ENCODE measurements around the gene STXBP6.

Gene STXBP6

DNA sequence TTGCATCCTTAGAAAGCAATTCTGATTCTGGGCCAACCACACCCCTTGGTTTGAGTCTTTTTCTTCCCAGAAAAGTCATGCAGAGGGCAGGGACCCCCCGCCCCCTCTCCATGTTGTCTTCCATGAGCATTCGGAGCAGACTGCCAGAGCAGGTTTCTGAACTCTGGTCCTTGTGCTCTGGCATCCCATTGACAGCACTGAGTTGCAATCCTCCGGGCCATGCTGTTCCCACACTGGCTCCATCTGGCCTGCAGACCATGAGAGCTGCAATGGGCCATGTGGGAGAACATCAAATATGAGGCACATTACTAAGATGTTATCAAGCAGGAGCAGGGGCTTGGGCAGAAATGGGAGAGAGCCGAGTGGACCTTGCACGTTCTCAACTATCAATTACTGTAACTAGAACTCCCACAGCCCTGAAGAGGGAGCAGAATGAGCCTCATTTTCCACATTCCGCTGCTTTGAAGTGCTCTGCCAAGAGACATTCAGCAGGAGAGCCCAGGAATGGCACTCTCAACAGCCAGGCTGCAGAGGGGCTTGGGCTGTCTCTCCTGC lies 157.4 kb downstream of the STXBP6 start:
- Mint-ChIP-seq H3K27ac (no peak overlapping the region), H3K9me3 (peaks cover 5% of the 10 kb centered on the region), H3K36me3 (no peaks in the 10 kb centered on the region), H3K4me3 (no peak overlapping the region), H3K4me1 (no peaks in the 10 kb centered on the region)
- no peak for DNase-seq (ENCODE audit: low spot score in 2 of 2)
- no peak for ATAC-seq

DNA sequence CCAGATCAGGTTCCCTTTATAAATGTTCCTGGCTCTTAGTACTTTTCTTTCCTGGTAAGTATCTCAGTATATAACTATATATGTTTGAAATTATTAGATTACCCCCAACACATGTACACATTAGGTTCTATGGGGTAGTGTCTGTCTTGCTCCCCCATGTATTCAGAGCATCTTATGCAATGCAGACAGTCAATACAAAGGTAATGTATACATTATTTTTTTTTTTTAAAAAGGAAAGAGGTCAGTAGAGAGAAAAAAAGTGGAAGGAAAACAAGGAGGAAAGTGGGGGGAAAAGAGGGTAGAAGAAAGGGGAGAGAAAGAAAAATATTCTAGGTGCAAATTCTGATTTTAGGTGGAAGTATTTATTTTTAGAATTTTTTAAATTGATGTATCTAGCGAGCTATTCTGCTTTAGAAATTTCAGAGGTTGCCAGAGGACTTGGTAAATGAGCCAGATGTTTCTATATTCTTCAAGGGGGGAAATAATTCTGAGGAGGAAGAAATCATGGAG lies 157.9 kb downstream of the STXBP6 start:
- no peak for DNase-seq (ENCODE audit: low spot score in 2 of 2)
- no peaks in the 10 kb centered on the region for H3K36me3 Mint-ChIP-seq
- H3K9me3 Mint-ChIP-seq = peaks cover 5% of the 10 kb centered on the region
- no peak overlapping the region for H3K4me3 Mint-ChIP-seq
- no peak overlapping the region for H3K27ac Mint-ChIP-seq
- ATAC-seq = no peak
- no peaks in the 10 kb centered on the region for H3K4me1 Mint-ChIP-seq

DNA sequence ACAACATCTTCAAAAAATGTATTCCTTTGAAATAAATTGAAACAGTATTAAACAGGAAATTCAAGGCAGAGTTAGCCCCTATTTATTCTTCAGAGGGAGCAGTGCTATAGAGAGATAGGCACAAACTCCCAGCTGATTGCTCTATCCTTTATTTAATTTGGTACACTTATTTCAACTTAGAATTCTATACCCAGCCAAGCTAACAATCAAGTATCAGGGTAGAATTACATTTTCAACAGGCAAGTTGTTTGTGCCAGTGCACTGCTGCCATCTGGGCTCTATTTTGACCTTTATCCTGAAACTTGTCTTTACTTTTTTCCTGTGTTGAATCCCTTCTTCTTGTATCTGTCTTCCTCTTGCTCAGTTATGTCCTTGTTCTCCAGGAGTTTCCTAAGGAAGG lies 159.2 kb downstream of the STXBP6 start:
- Mint-ChIP-seq H3K27ac (no peak overlapping the region), H3K36me3 (no peaks in the 10 kb centered on the region), H3K4me1 (no peaks in the 10 kb centered on the region), H3K9me3 (peaks cover 5% of the 10 kb centered on the region), H3K4me3 (no peak overlapping the region)
- DNase-seq (ENCODE audit: low spot score in 2 of 2) (no peak), ATAC-seq (no peak)

DNA sequence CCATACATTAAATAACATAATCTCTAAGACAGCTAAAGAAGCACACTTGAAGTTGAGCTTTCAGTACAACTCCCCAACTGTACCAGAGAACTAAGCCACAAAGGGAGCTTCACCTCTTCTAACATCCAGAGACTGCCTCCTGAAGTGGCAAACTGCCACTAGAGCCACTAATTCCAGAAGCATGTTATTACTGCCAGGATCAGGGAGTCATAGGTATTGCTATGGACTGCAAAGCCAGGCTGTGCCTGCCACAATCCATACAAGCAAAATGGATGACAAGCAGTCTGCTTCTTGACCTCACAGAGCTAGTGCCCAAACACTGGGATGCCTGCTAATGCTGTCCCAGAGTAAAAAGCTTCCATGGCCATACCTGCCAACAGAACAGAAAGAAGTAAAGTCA lies 160.1 kb downstream of the STXBP6 start:
- ATAC-seq = no peak
- no peaks in the 10 kb centered on the region for H3K36me3 Mint-ChIP-seq
- H3K4me1 Mint-ChIP-seq = no peaks in the 10 kb centered on the region
- H3K27ac Mint-ChIP-seq = no peak overlapping the region
- no peak overlapping the region for H3K4me3 Mint-ChIP-seq
- no peak for DNase-seq (ENCODE audit: low spot score in 2 of 2)
- peaks cover 5% of the 10 kb centered on the region for H3K9me3 Mint-ChIP-seq

DNA sequence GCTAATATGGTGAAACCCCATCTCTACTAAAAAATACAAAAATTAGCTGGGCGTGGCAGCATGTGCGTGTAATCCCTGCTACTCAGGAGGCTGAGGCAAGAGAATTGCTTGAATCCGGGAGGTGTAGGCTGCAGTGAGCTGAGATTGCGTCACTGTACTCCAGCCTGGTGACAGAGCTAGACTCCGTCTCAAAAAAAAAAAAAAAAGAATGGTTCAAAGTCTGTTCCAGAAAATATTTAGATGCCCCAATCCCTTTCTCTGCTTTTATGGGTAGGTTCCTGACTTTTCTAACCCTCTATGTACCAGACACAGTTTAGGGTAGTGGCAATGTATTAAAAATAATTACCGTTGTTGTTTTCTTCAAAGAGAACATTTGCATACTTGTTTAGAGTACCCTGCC lies 161.4 kb downstream of the STXBP6 start:
- DNase-seq (ENCODE audit: low spot score in 2 of 2) (no peak), ATAC-seq (no peak)
- Mint-ChIP-seq H3K4me3 (no peak overlapping the region), H3K36me3 (no peaks in the 10 kb centered on the region), H3K27ac (no peak overlapping the region), H3K4me1 (no peaks in the 10 kb centered on the region), H3K9me3 (peaks cover 5% of the 10 kb centered on the region)

DNA sequence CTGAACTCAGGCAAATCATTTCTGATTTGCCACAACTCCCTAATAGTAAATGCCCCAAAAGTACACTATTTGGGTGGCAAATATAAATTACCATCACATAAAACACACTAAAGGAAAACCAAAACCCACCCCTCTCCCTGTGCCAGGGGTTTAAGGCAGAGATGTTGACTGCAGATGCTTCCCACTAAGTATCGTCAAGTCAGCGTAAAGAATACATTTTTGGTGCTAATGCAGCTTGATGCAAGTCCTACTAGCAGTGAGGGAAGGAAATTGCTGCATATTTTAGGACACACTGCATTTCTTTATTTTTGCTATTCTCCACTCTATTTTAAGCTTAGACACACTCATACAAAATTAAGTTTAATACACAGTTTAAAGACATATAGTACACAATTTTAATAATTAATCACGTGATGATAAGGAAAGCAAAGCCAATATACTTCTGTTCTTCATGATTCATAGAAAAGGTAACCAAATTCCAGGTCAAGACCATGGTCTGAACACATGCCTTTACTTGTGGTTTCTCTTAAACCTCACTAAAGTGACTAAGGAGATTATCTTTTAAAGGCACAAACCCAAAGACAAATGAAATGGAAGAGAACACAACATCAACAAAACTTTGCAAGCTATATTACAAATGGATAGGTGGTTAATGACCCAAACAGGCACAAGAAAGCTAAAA lies 162.2 kb downstream of the STXBP6 start:
- no peaks in the 10 kb centered on the region for H3K4me1 Mint-ChIP-seq
- DNase-seq (ENCODE audit: low spot score in 2 of 2) = no peak
- ATAC-seq = no peak

DNA sequence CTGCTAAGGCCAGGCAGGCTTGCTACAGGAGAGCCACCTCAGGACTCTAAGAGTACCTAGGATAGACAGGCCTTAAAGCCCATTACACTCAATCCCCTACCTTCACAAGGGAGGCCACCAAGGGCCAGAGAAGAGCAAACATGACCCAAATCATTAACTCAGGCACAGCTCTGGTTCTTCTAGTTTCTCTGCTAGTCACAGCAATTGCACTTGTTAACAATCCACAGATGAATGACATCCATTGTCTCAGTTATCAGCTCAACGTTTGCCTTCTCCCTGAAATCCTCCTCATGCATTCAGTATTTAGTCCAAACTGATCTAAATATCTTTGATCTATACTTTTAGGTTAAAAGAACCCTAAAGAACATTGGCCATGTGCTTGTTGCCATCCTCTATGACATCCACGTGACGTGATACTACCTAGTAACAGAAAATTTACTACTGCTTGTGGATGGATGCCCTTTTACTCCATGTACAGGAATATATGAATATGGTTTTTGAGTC lies 164.5 kb downstream of the STXBP6 start:
- ATAC-seq (no peak), DNase-seq (ENCODE audit: low spot score in 2 of 2) (no peak)

More for the DNA sequence above, 162.2 kb downstream of the STXBP6 start:
- H3K9me3 Mint-ChIP-seq = peaks cover 5% of the 10 kb centered on the region
- H3K36me3 Mint-ChIP-seq = no peaks in the 10 kb centered on the region
- H3K27ac Mint-ChIP-seq = no peak overlapping the region
- no peak overlapping the region for H3K4me3 Mint-ChIP-seq

DNA sequence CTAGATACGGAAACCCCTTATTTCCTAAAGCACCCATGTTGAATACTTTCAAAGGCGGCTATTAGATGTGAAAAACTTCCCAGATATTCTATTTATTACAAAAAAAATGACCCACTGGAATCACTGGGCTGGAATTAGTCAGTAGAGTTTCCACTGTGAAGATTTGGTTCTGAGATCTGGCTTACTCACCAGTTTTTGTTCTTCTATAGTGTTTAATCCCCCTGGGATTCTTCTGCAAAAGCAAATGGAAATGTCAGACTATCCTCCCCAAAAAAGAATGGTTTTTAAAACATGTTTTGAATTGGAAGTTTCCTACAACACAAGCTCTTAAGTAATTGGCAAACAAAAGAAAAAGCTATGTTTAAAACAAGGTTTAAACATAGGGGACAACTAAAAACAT lies 166.4 kb downstream of the STXBP6 start:
- Mint-ChIP-seq H3K9me3 (no peaks in the 10 kb centered on the region), H3K4me3 (no peak overlapping the region), H3K27ac (no peak overlapping the region), H3K36me3 (no peaks in the 10 kb centered on the region), H3K4me1 (no peaks in the 10 kb centered on the region)
- DNase-seq (ENCODE audit: low spot score in 2 of 2) (no peak), ATAC-seq (no peak)

More for the DNA sequence above, 164.5 kb downstream of the STXBP6 start:
- no peak overlapping the region for H3K4me3 Mint-ChIP-seq
- H3K27ac Mint-ChIP-seq = no peak overlapping the region
- H3K36me3 Mint-ChIP-seq = no peaks in the 10 kb centered on the region
- H3K4me1 Mint-ChIP-seq = no peaks in the 10 kb centered on the region
- peaks cover 5% of the 10 kb centered on the region for H3K9me3 Mint-ChIP-seq

DNA sequence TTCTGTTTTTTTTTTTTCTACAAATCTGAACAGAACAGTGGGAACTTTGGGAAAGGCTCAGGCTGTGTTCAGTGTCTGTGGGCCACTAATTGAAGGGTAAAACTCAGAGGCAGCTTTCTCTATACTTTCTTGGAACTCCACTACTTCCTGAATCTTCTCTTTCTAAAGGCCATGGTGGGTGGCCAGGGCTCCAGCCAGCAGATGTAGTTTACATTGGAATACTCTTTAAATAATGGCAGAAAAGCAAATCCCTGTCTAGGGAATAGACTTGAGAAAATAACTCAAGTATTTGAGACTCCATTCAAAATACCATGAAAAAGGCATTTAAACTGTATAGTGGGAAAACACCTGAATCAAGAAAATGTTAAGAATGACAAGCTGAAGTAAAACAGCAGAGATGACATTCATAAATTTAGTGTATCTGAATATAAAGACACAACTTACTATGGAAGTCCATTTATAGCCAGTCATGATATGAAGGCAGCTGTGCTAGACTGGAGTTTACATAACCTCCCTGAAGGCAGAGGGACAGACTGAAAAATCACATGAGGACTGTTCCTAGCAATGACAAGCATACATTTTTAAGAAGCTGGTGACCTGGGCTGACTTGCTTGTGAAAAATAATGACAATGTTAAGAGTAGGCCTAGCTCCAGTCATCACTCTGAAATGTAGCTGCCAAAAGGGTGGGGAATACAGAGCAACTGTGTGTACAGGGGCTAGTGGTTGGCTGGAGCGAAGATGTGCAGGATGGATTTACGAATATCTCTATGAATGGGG lies 168.6 kb downstream of the STXBP6 start:
- H3K36me3 Mint-ChIP-seq = no peaks in the 10 kb centered on the region
- H3K9me3 Mint-ChIP-seq = no peaks in the 10 kb centered on the region
- no peak for ATAC-seq
- no peak overlapping the region for H3K4me3 Mint-ChIP-seq
- no peaks in the 10 kb centered on the region for H3K4me1 Mint-ChIP-seq
- no peak for DNase-seq (ENCODE audit: low spot score in 2 of 2)
- no peak overlapping the region for H3K27ac Mint-ChIP-seq

DNA sequence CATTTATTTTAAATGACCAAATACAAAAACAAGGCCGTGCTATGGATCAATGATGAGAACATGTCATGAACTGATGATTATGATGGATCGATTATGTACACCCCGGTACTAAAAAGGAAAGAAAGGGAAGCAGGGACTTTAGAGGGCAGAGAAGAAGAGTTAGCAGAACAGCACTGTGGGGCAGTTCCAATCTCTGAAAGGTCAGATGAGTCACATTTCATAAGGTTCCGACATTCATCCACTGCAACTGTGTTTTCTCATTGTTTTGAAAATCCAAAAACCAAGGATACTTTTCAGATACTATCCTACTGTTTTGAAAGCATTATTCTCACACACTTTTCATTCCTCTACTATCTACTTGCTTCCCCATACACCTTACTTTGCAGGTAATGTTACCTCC lies 169.3 kb downstream of the STXBP6 start:
- Mint-ChIP-seq H3K27ac (no peak overlapping the region), H3K4me1 (no peaks in the 10 kb centered on the region), H3K9me3 (no peaks in the 10 kb centered on the region), H3K36me3 (no peaks in the 10 kb centered on the region), H3K4me3 (no peak overlapping the region)
- no peak for ATAC-seq
- DNase-seq (ENCODE audit: low spot score in 2 of 2) = no peak

DNA sequence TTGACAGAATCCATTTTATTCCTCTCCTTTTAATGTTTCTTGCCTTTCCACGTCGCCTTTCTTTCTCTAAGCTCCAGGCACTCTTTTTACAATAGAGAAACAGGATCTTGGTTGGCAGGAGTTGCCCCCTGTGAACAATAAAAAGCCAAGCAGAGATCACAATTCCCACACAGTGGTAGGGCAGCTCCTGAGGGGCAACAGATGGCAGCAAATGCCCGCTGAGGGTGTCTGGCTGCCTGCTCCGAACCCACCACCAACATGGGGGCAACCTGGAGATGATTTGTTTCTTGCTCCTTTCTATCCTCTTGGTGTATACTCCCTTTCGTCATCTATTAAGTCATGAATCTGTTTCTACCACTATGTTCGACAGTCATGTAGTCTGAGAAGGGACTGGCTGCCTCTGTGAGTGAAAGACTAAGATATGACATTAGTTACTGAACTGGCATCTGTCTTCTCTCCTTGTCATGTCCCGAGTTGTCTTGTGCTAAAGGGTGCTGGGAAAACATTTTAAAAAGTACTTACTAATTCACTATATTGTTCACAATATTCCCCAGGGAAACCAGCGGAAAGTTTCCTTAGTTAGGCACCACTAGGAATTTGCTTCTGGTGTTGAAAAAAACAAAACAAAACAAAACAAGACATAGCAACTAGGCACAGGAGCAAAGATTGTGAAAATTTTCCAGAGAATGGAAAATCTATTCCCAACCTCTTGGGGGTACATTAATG lies 170.1 kb downstream of the STXBP6 start:
- H3K27ac Mint-ChIP-seq = no peak overlapping the region
- no peak for DNase-seq (ENCODE audit: low spot score in 2 of 2)
- no peak for ATAC-seq
- no peaks in the 10 kb centered on the region for H3K9me3 Mint-ChIP-seq
- no peaks in the 10 kb centered on the region for H3K36me3 Mint-ChIP-seq
- H3K4me1 Mint-ChIP-seq = no peaks in the 10 kb centered on the region
- no peak overlapping the region for H3K4me3 Mint-ChIP-seq

DNA sequence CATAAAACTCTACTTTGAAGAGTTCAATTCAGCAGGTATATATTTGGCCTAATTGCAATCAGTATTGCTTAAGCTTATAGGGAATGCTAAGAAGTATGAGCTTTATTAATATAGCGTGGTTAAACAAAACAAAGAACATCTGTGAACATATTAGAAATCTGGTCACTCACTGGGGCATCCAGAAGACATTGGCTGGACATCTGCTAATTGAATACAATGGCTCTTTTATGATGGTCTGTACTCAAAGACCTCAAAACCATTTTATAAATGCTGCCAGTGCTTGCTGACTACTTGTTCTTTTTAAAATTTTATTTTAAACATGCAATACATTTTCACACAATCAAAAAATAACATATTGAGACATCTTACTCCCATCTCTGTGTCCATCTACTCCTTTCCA lies 173.0 kb downstream of the STXBP6 start:
- Mint-ChIP-seq H3K4me3 (no peak overlapping the region), H3K36me3 (no peaks in the 10 kb centered on the region), H3K9me3 (no peaks in the 10 kb centered on the region), H3K4me1 (no peaks in the 10 kb centered on the region), H3K27ac (no peak overlapping the region)
- ATAC-seq (no peak), DNase-seq (ENCODE audit: low spot score in 2 of 2) (no peak)

DNA sequence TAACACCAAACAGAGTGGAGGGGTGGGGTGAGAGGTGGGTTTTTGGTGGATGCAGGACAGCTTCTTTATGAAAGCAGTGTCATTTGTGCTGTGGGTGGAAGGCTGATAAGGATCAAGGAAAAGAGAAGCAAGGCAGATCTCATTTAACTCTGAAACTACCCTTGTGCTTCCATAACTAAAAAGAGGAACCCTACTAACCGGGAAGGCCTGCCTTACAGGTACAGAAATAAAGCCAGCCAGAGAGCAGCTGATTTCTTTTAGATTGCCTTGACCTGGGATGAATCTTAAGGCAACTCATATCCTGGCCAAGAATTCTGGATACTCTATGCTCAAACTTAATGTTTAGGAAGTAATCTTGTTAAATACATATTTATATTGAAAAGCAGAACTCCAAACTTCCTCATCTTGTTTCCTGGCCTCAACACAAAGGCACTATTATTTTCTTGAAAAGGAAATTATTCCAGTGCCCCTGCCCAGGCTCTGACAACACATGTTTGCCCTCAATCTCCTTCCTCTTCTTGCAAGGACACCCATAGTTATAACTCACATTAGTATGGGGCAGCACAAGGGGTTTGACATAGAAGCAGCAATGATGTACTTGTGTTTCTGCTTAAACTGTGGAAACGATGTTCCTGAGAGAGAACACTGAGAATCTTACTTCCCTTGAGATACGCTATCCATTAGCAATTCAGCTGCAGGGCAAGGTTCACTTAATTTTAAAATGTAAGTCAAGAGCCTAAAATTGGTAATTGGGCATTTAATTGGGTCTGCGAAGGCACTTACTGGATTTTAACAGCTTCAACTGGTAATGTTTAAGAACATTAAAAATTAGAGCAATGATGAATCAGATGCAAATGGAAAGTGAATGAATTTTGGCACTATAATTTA lies 173.7 kb downstream of the STXBP6 start:
- DNase-seq (ENCODE audit: low spot score in 2 of 2) = no peak
- Mint-ChIP-seq H3K4me1 (no peaks in the 10 kb centered on the region), H3K9me3 (no peaks in the 10 kb centered on the region), H3K36me3 (no peaks in the 10 kb centered on the region), H3K4me3 (no peak overlapping the region), H3K27ac (no peak overlapping the region)
- no peak for ATAC-seq

DNA sequence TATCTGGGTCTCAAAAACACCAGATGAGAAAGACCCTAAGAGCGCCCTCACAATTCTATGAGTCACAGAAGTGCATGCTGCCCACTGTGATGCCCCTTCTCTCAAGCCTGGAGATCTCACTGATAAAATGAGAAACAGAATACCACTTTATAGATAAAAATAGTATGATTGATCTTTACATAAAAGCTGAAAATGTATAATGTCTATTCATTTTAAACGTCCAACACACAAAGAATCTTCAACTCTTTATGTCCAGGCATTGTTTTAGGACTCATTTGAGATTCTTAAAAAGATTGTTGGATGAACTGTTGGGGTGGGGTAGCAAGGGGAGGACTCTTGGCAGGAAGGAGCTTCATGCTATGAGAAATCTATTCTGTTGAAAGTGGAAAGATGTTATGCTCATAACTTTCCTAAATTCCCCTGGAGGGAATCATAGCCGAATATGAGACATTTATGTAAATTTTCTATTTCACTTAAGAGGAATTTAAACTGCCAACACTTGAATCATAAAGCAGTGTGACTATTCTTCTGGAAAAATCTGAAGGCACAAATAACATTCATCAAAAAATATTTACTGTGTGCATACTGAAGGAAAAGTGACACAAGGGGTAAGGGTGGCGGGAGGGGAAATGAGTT lies 174.6 kb downstream of the STXBP6 start:
- Mint-ChIP-seq H3K4me3 (no peak overlapping the region), H3K4me1 (no peaks in the 10 kb centered on the region), H3K36me3 (no peaks in the 10 kb centered on the region), H3K27ac (no peak overlapping the region), H3K9me3 (no peaks in the 10 kb centered on the region)
- ATAC-seq (no peak), DNase-seq (ENCODE audit: low spot score in 2 of 2) (no peak)
